CD4-positive, alpha-beta memory T cell (primary cell): ENCODE data around the gene TMEM135. TPM values are rescaled to one million over a fixed set of nuclear protein-coding genes. Genes with fewer than 3 reads are reported as not detected.
"Not testable (repeated sequence)": the region's sequence is repeated elsewhere in the genome, so short reads cannot be mapped to it uniquely, and the experiment has no call there.

ENCODE experiments used
- CTCF ChIA-PET: fragments of 350-600 bp; sonication (Branson Sonifier 250); formaldehyde crosslinking; loops from one replicate; lab custom pipeline; 2021; ENCODE audit warnings: inconsistent platforms; ENCODE audit not compliant: partially characterized antibody; lab: Charles Lee
- POLR2A ChIA-PET: fragments of 350-600 bp; sonication (Branson Sonifier 250); formaldehyde crosslinking; loops from one replicate; lab custom pipeline; 2021; ENCODE audit not compliant: partially characterized antibody; lab: Charles Lee
- DNase-seq, 5 donors: peaks; one replicate each; pipeline versions ENCODE4 v3.0.0 to v3.0.0-alpha.2; 2020 to 2022; ENCODE audit warnings: mixed read lengths in 1 of 5
- H3K27ac ChIP-seq: one replicate; pipeline ENCODE4 v1.7.0; 2013; ENCODE audit warnings: low read depth, low read length
- H3K27me3 ChIP-seq: 2 replicates; pipeline ENCODE4 v1.7.0; 2013; ENCODE audit warnings: mild to moderate bottlenecking, low read length, moderate library complexity; ENCODE audit not compliant: insufficient read depth
- H3K36me3 ChIP-seq: 2 replicates; pipeline ENCODE4 v1.7.0; 2013; ENCODE audit warnings: mild to moderate bottlenecking, low read length, moderate library complexity; ENCODE audit not compliant: insufficient read depth
- H3K4me1 ChIP-seq: 2 replicates; pipeline ENCODE4 v1.7.0; 2013; ENCODE audit warnings: mild to moderate bottlenecking, low read length, moderate library complexity; ENCODE audit not compliant: insufficient read depth
- H3K4me3 ChIP-seq, 2 donors: one replicate each; pipeline ENCODE4 v1.7.0; 2013; ENCODE audit warnings: low read length in 2 of 2, mild to moderate bottlenecking in 1 of 2
- H3K9me3 ChIP-seq, 2 donors: one replicate each; pipeline ENCODE4 v1.7.0; 2013; ENCODE audit warnings: low read length in 2 of 2, control low read depth in 1 of 2; ENCODE audit not compliant: control insufficient read depth in 1 of 2
- H3K27ac Mint-ChIP-seq, 7 donors: one replicate each; pipeline ENCODE4 v1.8.0; 2020 to 2021; ENCODE audit warnings: mixed read lengths in 7 of 7, mild to moderate bottlenecking in 6 of 7, inconsistent platforms in 3 of 7, moderate library complexity in 3 of 7
- H3K27me3 Mint-ChIP-seq, 2 donors: one replicate each; pipeline ENCODE4 v1.8.0; 2020 to 2021; ENCODE audit warnings: mixed read lengths in 2 of 2
- H3K36me3 Mint-ChIP-seq, 2 donors: one replicate each; pipeline ENCODE4 v1.8.0; 2020 to 2021; ENCODE audit warnings: mixed read lengths in 2 of 2, inconsistent platforms in 1 of 2, mild to moderate bottlenecking in 1 of 2
- H3K4me1 Mint-ChIP-seq, 4 donors: one replicate each; pipeline ENCODE4 v1.8.0; 2020 to 2021; ENCODE audit warnings: mixed read lengths in 4 of 4, mild to moderate bottlenecking in 1 of 4
- H3K4me3 Mint-ChIP-seq, 8 donors: one replicate each; pipeline ENCODE4 v1.8.0; 2020 to 2021; ENCODE audit warnings: mixed read lengths in 8 of 8, mild to moderate bottlenecking in 7 of 8, moderate library complexity in 6 of 8, inconsistent platforms in 3 of 8
- H3K9me3 Mint-ChIP-seq, 8 donors: one replicate each; pipeline ENCODE4 v1.8.0; 2020 to 2021; ENCODE audit warnings: mixed read lengths in 8 of 8, mild to moderate bottlenecking in 5 of 8, inconsistent platforms in 3 of 8, moderate library complexity in 1 of 8
- intact Hi-C: fragments of 100-400 bp; cut with micrococcal nuclease; formaldehyde crosslinking; loops from one replicate; pipeline ENCODE4 v1.15.1; 2023
- polyA plus RNA-seq, 2 donors: library from polyadenylated mRNA; unstranded; fragments of 300-500 nt; fragmentation: Illumina TruSeq; gene quantifications; one replicate each; pipeline ENCODE4 v1.2.3, GENCODE V29; 2021
- total RNA-seq, 2 experiments: library from RNA; stranded (reverse); gene quantifications; one replicate each; pipeline ENCODE4 v1.2.3, GENCODE V29; 2021

TMEM135 gene
- total and polyA plus RNA-seq, 4 experiments from 2014 or later = 6.6 to 12.4 (median 10.2) TPM

DNA sequence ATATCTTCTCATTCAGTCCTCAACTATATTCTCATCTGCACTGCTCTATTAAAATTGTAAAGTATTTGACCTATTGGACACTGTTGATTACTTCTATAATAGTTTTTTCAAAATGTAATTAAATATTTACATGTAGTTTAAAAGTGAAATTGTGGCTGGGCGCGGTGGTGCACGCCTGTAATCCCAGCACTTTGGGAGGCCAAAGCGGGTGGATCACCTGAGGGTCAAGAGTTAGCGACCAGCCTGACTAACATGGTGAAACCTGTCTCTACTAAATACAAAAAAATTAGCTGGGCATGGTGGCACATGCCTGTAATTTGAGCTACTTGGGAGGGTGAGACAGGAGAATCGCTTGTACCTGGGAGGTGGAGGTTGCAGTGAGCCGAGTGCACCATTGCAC, 112.0 kb downstream of the TMEM135 start:
- H3K4me3 ChIP-seq, intact Hi-C loops, H3K27me3 ChIP-seq, H3K36me3 ChIP-seq, H3K4me1 ChIP-seq, H3K9me3 ChIP-seq, DNase-seq, H3K27me3 Mint-ChIP-seq, POLR2A ChIA-PET, H3K27ac ChIP-seq, H3K4me3 Mint-ChIP-seq: not testable (repeated sequence)
- Mint-ChIP-seq H3K36me3 (peaks cover 0 to 17% of the 10 kb centered on the region in 2 donors), H3K4me1 (peaks cover 15 to 26% (median 21%) of the 10 kb centered on the region in 4 donors), H3K27ac (peak overlapping the region in 1 of 7 donors; percentile 72), H3K9me3 (peaks cover 0 to 13% (median 3%) of the 10 kb centered on the region in 8 donors)
- CTCF ChIA-PET = interaction anchor here (0.7 kb wide), 1 partner anchor 1180 kb away, joined by 3 read pairs; no protein-coding TSS in a partner anchor

DNA sequence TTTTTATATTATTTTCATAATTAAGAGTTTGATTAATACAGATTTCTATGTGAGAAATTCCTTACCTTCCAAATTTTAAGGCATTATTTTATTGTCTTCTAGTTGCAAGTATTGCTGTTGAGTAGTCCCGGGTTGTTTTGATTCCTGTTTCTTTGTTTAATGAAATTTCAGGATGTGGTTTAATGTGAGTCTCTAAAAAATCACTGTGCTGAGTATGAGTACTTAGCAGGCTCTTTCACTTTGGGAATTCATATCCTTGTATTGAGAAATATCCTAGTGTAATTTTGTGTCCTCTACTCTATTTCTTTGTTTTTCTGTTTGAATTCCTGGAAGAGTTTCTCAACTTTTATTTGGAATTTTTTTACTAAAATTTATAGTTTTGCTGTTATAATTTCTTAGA, 113.2 kb downstream of the TMEM135 start:
- peaks cover 0 to 5% of the 10 kb centered on the region in 2 donors for H3K9me3 ChIP-seq
- no peak for DNase-seq
- H3K27ac ChIP-seq = no peak overlapping the region
- intact Hi-C loops = no loop called here
- H3K4me3 Mint-ChIP-seq = no peak overlapping the region
- H3K27me3 Mint-ChIP-seq = no peaks in the 10 kb centered on the region
- no peak overlapping the region for H3K27ac Mint-ChIP-seq
- ChIA-PET POLR2A (no interaction called here), CTCF (no interaction called here)
- H3K9me3 Mint-ChIP-seq = peaks cover 0 to 13% (median 3%) of the 10 kb centered on the region in 8 donors
- no peaks in the 10 kb centered on the region for H3K27me3 ChIP-seq
- H3K4me1 ChIP-seq = no peaks in the 10 kb centered on the region
- H3K36me3 Mint-ChIP-seq = peaks cover 0 to 17% of the 10 kb centered on the region in 2 donors
- peaks cover 10 to 22% (median 15%) of the 10 kb centered on the region in 4 donors for H3K4me1 Mint-ChIP-seq
- H3K36me3 ChIP-seq = no peaks in the 10 kb centered on the region
- H3K4me3 ChIP-seq = no peak overlapping the region

DNA sequence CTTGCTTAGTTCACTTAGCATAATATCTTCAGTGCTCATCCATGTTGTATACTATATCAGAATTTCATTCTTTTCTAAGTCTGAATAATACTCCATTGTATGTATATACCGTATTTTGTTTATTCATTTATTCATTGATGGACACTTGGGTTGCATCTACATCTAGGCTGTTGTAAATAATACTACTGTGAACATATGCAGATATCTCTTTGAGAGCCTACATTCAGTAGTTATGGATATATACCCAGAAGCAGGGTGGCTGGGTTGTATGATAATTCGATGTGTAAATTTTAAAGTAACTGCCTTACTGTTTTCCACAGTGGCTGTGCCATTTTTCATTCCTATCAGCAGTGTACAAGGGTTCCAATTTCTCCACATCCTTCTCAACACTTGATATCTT, 116.5 kb downstream of the TMEM135 start:
- peaks cover 11 to 25% (median 14%) of the 10 kb centered on the region in 4 donors for H3K4me1 Mint-ChIP-seq
- no peaks in the 10 kb centered on the region for H3K4me1 ChIP-seq
- no peak overlapping the region for H3K27ac ChIP-seq
- intact Hi-C loops = no loop called here
- H3K27ac Mint-ChIP-seq = no peak overlapping the region
- peaks cover 1 to 16% of the 10 kb centered on the region in 2 donors for H3K36me3 Mint-ChIP-seq
- H3K36me3 ChIP-seq = no peaks in the 10 kb centered on the region
- peaks cover 0 to 5% of the 10 kb centered on the region in 2 donors for H3K9me3 ChIP-seq
- CTCF ChIA-PET = no interaction called here
- POLR2A ChIA-PET = no interaction called here
- no peak for DNase-seq
- no peak overlapping the region for H3K4me3 Mint-ChIP-seq
- H3K9me3 Mint-ChIP-seq = peaks cover 0 to 13% (median 2%) of the 10 kb centered on the region in 8 donors
- H3K27me3 Mint-ChIP-seq = no peaks in the 10 kb centered on the region
- no peak overlapping the region for H3K4me3 ChIP-seq
- no peaks in the 10 kb centered on the region for H3K27me3 ChIP-seq

DNA sequence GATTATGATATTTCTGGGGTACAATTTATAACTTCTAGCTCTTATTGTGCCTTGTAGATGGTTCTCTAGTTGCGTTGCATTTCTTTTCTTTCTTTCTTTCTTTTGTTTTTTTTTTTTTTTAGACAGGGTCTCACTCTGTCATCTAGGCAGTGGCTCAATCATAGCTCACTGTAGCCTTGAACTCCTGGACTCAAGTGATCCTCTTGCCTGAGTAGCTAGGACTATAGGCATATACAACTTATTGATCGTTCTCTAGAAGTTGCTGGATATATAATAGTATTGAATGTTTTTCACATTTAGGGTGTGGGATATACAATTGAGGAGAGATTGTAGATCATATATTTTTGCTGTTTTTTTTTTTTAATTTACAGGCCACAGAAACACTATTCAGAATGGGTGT, 119.2 kb downstream of the TMEM135 start:
- Mint-ChIP-seq H3K36me3 (peaks cover 1 to 16% of the 10 kb centered on the region in 2 donors), H3K27ac (peak overlapping the region in 1 of 7 donors; percentile 49), H3K4me1 (peaks cover 3 to 18% (median 9%) of the 10 kb centered on the region in 4 donors), H3K9me3 (peaks cover 0 to 2% (median 0%) of the 10 kb centered on the region in 8 donors), H3K27me3 (no peaks in the 10 kb centered on the region), H3K4me3 (no peak overlapping the region)
- no peaks in the 10 kb centered on the region for H3K9me3 ChIP-seq
- H3K4me1 ChIP-seq = no peaks in the 10 kb centered on the region
- POLR2A ChIA-PET = no interaction called here
- intact Hi-C loops = no loop called here
- no peak overlapping the region for H3K4me3 ChIP-seq
- CTCF ChIA-PET = no interaction called here
- no peaks in the 10 kb centered on the region for H3K27me3 ChIP-seq
- no peak for DNase-seq
- no peak overlapping the region for H3K27ac ChIP-seq
- no peaks in the 10 kb centered on the region for H3K36me3 ChIP-seq

DNA sequence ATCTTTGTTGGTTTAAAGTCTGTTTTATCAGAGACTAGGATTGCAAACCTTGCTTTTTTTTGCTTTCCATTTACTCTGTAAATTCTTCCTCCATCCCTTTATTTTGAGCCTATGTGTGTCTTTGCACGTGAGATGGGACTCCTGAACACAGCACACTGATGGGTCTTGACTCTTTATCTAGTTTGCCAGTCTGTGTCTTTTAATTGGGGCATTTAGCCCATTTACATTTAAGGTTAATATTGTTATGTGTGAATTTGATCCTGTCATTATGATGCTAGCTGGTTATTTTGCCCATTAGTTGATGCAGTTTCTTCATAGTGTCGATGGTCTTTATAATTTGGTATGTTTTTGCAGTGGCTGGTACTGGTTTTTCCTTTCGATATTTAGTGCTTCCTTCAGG, 131.3 kb downstream of the TMEM135 start:
- H3K27ac ChIP-seq, H3K4me3 ChIP-seq, POLR2A ChIA-PET, H3K27me3 ChIP-seq, CTCF ChIA-PET, DNase-seq, H3K27me3 Mint-ChIP-seq, H3K9me3 ChIP-seq, intact Hi-C loops, H3K36me3 ChIP-seq, H3K27ac Mint-ChIP-seq: not testable (repeated sequence)
- peaks cover 11% of the 10 kb centered on the region for H3K4me1 ChIP-seq
- peaks cover 11 to 24% (median 17%) of the 10 kb centered on the region in 4 donors for H3K4me1 Mint-ChIP-seq
- peaks cover 0 to 51% (median 42%) of the 10 kb centered on the region in 8 donors for H3K9me3 Mint-ChIP-seq
- peak overlapping the region in 1 of 8 donors; percentile 37 for H3K4me3 Mint-ChIP-seq
- H3K36me3 Mint-ChIP-seq = peaks cover 44 to 46% of the 10 kb centered on the region in 2 donors

DNA sequence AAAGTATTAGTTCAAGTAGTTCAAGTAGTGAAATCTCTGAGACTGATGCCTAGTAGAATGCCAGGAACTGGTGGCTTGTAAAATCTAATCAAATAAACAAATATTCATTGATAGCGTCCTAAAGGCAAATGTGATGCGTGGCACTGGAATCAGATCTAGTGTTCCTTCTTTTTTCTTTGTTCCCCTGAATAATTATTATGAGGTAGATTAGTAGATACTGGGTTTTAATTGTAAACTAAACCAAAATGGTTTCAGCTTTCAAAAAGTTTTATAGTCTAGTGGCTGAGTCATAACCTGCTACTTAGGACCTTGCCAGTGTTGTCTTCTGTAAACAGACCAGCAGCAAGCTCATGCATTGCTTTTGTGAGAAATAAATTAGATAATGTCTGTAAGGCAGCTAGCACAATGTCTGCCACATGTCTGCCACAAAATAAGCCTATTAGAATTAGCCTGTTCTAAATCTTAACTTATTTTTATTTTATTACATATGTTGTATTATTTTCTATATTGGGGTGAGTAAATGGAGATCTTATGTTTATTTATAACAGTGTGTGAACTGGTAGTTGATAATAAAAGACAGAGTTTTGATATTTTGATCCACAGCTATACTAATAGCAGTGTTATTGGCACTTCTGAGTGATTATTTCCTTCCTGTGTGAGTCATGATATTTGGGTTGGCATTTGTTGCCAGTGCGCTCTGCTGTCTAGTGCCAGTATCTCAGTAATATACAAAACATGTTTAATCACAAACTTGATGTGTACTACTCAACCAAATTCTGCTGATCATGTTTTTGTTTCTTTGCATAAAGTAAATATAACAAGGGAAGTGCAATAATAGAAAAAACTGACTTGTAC, 135.7 kb downstream of the TMEM135 start:
- H3K4me3 Mint-ChIP-seq = peak overlapping the region in 1 of 8 donors; percentile 25
- intact Hi-C loops = no loop called here

DNA sequence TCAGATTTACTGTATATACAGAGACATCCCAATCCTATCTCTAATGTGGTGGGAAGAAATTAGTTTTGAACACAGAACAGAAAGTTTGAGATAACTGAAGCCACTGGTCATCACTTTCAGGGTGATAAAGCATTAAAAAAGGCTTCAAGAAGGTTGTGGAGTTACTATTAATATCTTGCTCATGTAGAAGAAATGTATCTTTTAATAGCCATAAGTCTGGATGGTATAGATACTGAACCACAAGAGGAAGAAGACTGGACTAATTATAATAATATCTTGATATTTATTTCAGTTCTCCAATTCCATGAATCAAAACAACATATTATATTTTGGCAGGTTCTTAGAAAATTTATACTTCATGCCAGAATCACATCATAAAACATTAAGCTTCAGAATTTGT, 137.1 kb downstream of the TMEM135 start:
- Mint-ChIP-seq H3K27ac (no peak overlapping the region), H3K4me3 (no peak overlapping the region)
- CTCF ChIA-PET = no interaction called here

More for the DNA sequence above, 135.7 kb downstream of the TMEM135 start:
- H3K27ac ChIP-seq = no peak overlapping the region
- Mint-ChIP-seq H3K27me3 (no peaks in the 10 kb centered on the region), H3K4me1 (peaks cover 8 to 25% (median 15%) of the 10 kb centered on the region in 4 donors), H3K36me3 (peaks cover 29 to 58% of the 10 kb centered on the region in 2 donors), H3K9me3 (peaks cover 2 to 41% (median 24%) of the 10 kb centered on the region in 8 donors), H3K27ac (peak overlapping the region in 1 of 7 donors; percentile 39)
- H3K36me3 ChIP-seq = no peaks in the 10 kb centered on the region
- H3K4me3 ChIP-seq = no peak overlapping the region
- ChIA-PET CTCF (no interaction called here), POLR2A (no interaction called here)
- no peaks in the 10 kb centered on the region for H3K27me3 ChIP-seq
- no peak for DNase-seq
- H3K4me1 ChIP-seq = peaks cover 12% of the 10 kb centered on the region
- H3K9me3 ChIP-seq = no peaks in the 10 kb centered on the region

More for the DNA sequence above, 137.1 kb downstream of the TMEM135 start:
- Histone ChIP-seq H3K9me3 (no peaks in the 10 kb centered on the region), H3K36me3 (no peaks in the 10 kb centered on the region), H3K4me3 (no peak overlapping the region), H3K4me1 (peaks cover 12% of the 10 kb centered on the region), H3K27me3 (no peaks in the 10 kb centered on the region), H3K27ac (no peak overlapping the region)
- POLR2A ChIA-PET = no interaction called here
- intact Hi-C loops = no loop called here
- Mint-ChIP-seq H3K36me3 (peaks cover 31 to 60% of the 10 kb centered on the region in 2 donors), H3K4me1 (peaks cover 8 to 17% (median 9%) of the 10 kb centered on the region in 4 donors), H3K9me3 (peaks cover 2 to 27% (median 13%) of the 10 kb centered on the region in 8 donors), H3K27me3 (no peaks in the 10 kb centered on the region)
- DNase-seq = no peak
